Measurements from ENCODE around the gene LSMEM2. TPM values are rescaled to one million over a fixed set of nuclear protein-coding genes. Genes with fewer than 3 reads are reported as not detected.

LSMEM2 gene
- total and polyA plus RNA-seq, 9 of the 15 experiments (the other 6 are each of a cell fraction or from before 2014, with no cell fraction given), result not detected

DNA sequence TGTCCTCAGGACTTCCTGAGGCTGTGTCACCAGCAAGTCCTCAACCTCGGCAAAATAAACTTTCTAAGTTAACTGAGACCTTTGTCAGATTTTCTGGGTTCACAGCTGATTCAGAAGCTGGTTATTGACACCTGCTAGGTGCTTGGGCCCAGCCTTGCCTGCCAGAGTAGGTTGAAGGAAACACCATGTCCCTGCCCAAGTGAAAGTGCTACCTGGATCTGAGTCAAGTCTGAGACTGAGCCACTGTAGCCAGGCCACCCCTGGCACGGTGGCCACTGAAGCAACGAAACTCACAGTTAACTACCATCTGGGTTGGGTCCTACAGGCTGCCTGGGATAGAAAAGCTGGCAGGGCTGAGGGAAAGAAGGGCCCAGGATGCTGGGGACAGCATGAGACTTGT lies 35.5 kb downstream of the LSMEM2 start:
- DNase-seq (ENCODE audit: extremely low read depth in 1 of 4, low spot score in 3 of 4) (no peak), FAIRE-seq (no peak), ATAC-seq (no peak)
- Histone ChIP-seq H3K4me1 (replicated peaks in 1 of 2; ENCODE audit: control insufficient read depth in 2 of 2, insufficient read depth in 2 of 2, low read length in 2 of 2) (peaks cover 13 to 31% of the 10 kb centered on the region in 2 experiments), H3K9me3 (replicated peaks; ENCODE audit: control insufficient read depth, insufficient read depth, low read depth, low read length) (no peaks in the 10 kb centered on the region), H2AFZ (ENCODE audit: low read depth, low read length) (no peak overlapping the region), H3K79me2 (ENCODE audit: control insufficient read depth, insufficient read depth, low read length) (peaks cover 6% of the 10 kb centered on the region; the same call in 2 of the 3 replicates), H3K9ac (ENCODE audit: insufficient read depth in 1 of 2, low read depth in 2 of 2, low read length in 2 of 2) (peak overlapping the region in 1 of 2 experiments; percentile 4; a peak in 1 of 4 replicates), H3K36me3 (ENCODE audit: control insufficient read depth, insufficient read depth, low read length) (peaks cover 18% of the 10 kb centered on the region; the same call in 2 of the 3 replicates), H3K27ac (ENCODE audit: extremely low read depth, low read depth, low read length) (no peak overlapping the region), H4K20me1 (replicated peaks; ENCODE audit: control insufficient read depth, insufficient read depth, low read length) (no peaks in the 10 kb centered on the region), H3K4me3 (no peak overlapping the region), H3K4me2 (ENCODE audit: insufficient read depth, low read length) (no peak overlapping the region), H3K27me3 (ENCODE audit: control insufficient read depth in 2 of 2, insufficient read depth in 2 of 2, low read length in 2 of 2) (no peaks in the 10 kb centered on the region), H3K9me1 (ENCODE audit: control insufficient read depth, insufficient read depth, low read length) (no peaks in the 10 kb centered on the region)
- TF ChIP-seq, protein P1, sequence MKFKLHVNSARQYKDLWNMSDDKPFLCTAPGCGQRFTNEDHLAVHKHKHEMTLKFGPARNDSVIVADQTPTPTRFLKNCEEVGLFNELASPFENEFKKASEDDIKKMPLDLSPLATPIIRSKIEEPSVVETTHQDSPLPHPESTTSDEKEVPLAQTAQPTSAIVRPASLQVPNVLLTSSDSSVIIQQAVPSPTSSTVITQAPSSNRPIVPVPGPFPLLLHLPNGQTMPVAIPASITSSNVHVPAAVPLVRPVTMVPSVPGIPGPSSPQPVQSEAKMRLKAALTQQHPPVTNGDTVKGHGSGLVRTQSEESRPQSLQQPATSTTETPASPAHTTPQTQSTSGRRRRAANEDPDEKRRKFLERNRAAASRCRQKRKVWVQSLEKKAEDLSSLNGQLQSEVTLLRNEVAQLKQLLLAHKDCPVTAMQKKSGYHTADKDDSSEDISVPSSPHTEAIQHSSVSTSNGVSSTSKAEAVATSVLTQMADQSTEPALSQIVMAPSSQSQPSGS (CRISPR knock-in tag; IDR thresholded peaks at IDR 0.05), result no peak
- no peak for TF ChIP-seq FOXA3 (CRISPR knock-in tag; conservative IDR thresholded peaks at IDR 0.05 in 1 of 2, IDR thresholded peaks at IDR 0.05 in 1 of 2)
- TF ChIP-seq EHMT2 (IDR thresholded peaks at IDR 0.05), result no peak
- TF ChIP-seq ZNF551 (CRISPR knock-in tag; IDR thresholded peaks at IDR 0.05), result no peak
- TF ChIP-seq, protein P2, sequence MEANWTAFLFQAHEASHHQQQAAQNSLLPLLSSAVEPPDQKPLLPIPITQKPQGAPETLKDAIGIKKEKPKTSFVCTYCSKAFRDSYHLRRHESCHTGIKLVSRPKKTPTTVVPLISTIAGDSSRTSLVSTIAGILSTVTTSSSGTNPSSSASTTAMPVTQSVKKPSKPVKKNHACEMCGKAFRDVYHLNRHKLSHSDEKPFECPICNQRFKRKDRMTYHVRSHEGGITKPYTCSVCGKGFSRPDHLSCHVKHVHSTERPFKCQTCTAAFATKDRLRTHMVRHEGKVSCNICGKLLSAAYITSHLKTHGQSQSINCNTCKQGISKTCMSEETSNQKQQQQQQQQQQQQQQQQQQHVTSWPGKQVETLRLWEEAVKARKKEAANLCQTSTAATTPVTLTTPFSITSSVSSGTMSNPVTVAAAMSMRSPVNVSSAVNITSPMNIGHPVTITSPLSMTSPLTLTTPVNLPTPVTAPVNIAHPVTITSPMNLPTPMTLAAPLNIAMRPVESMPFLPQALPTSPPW (CRISPR knock-in tag; IDR thresholded peaks at IDR 0.05), result no peak
- no TSS peak for BruUV-seq (replicated peaks)
- ChIA-PET CTCF (ENCODE audit: low intra/inter-chr PET ratio) (no interaction called here), POLR2A (interaction anchor here (0.6 to 1.4 kb wide), 3 partner anchors 13 to 23 kb away, joined by 3 to 6 read pairs (median 3); partner anchors contain the start of genes HYAL3 and NAA80)
- WGBS (ENCODE audit: insufficient coverage, low coverage, missing lambda C conversion rate), result 70% methylated on average over 3 of the region's 3 CpGs
- intact Hi-C loops (cut with micrococcal nuclease) (no loop called here), in situ Hi-C loops (cut with MboI) (no loop called here)
